Stimulated activated CD4-positive, alpha-beta T cell treated with anti-CD3 and anti-CD28 coated beads, Interleukin-1b, Interleukin-23, amount 100 ng/mL, for 1 hour (primary cell): ENCODE data around the gene RIPPLY3.
"Not testable (repeated sequence)": the region's sequence is repeated elsewhere in the genome, so short reads cannot be mapped to it uniquely, and the experiment has no call there.

ENCODE experiments used
- DNase-seq, 2 donors: peaks; one replicate each; pipeline ENCODE4 v3.0.0-alpha.2; 2020; ENCODE audit warnings: low read depth in 2 of 2

The RIPPLY3 gene

GRCh38 chr21:36981049-36981391 lies 25.5 kb upstream of the RIPPLY3 start:
- DNase-seq, result no peak

- no peak for DNase-seq
Measured at GRCh38 chr21:36981977-36982700, 24.4 kb upstream of the RIPPLY3 start.

GRCh38 chr21:36985751-36986594 lies 20.5 kb upstream of the RIPPLY3 start:
- no peak for DNase-seq

DNA sequence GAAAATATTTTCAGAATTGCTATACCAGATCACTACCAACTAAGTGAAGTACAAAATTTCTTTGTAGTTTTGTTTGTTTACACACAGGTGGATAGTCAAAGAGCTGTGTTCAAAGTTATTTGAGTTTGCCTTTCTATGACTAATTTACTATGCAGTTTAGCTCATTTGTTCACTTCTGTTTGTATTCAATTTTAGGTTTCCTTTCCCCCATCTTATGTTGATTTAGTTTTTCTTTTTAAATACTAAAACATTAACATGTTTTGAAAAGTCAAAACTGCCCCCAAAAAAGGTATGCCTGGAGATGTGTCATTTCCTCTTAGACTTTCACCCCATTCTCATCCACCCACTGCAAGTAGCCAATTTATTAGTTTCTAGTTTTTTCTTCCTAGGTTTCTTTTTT lies 18.7 kb upstream of the RIPPLY3 start:
- no peak for DNase-seq

DNA sequence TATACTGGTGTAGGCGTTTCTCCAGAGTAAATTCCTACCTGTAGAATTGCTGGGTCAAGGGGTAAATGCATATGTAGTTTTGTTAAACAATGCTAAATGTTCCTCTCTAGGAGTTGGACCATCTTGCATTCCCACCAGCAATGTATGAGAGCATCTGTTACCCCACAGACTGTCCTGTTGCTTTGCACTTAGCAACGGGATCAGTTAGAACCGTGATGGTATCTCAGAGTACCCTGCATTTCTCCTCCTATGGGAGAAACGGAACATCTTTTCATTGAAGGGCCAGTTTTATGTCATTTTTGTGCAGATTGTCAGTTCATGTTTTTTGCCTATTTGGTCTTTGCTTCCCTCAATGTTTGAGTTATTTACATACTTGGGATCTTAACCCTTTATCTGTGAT lies 18.0 kb upstream of the RIPPLY3 start:
- DNase-seq, result no peak

DNA sequence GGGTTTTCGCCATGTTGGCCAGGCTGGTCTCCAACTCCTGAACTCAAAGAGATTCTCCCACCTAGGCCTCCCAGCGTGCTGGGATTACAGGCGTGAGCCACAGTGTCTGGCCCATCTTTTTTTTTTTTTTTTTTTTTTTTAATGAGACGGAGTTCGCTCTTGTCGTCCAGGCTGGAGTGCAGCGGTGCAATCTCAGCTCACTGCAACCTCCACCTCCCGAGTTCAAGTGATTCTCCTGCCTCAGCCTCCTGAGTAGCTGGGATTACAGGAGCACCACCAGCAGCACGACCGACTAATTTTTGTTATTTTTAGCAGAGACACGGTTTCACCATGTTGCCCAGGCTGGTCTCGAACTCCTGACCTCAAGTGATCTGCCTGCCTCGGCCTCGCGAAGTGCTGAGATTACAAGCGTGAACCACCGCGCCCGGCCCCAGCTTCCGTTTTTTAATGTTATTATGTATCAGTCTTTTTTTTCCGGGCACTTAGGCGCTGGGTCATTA lies 17.3 kb upstream of the RIPPLY3 start:
- not testable (repeated sequence) for DNase-seq

- DNase-seq, result peak; percentile 64 to 66
Measured at GRCh38 chr21:36989699-36990507, 16.6 kb upstream of the RIPPLY3 start.

- DNase-seq, result no peak
Measured at GRCh38 chr21:36990508-36991205, 15.8 kb upstream of the RIPPLY3 start.

DNA sequence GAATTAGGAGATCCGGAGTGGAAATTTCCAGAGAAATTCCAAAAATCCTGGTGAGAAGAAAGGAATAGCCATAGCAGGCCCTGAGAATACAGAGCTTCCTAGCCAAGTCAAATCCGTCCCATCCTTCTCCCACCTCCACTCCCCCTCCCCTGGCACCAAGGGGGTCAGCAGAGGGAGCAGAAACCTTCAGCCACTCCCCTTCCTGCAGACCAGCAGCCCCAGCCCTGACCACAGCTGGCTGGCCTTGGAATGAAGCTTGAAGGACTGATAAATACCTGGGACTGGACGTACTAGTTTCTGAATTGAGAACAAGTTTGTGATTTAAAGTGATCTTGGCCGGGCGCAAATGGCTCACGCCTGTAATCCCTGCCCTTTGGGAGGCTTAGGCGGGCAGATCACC lies 13.8 kb upstream of the RIPPLY3 start:
- no peak for DNase-seq

DNA sequence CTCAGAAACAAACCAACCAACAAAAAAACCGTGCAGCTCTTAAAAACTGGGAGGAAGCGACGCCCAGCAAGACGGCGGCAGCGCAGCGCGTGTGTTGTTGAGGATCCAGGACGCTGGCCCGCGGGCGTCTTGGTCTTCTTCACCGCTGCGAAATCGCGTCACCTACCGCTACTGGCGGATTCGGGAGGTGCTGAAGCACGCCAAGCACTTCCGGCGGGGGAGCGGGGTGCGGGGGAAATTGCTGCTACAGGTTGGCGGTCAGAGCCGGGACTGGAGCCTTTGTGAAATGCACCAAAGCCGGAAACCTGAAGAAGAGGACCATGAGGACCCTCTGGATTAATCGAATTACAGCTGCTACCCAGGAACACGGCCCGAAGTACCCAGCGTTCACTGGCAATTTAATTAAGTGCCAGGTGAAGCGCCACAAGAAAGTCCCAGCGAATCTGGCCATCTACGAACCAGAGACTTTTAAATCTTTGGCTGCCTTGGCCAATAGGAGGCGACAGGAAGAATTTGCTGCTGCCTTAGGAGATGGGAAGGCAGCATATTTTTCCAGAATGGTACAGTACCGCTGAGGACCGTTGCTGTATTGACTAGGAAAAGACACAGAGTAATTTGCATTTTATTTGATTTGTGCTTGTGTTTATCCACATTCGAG lies 11.9 kb upstream of the RIPPLY3 start:
- DNase-seq, result no peak

DNA sequence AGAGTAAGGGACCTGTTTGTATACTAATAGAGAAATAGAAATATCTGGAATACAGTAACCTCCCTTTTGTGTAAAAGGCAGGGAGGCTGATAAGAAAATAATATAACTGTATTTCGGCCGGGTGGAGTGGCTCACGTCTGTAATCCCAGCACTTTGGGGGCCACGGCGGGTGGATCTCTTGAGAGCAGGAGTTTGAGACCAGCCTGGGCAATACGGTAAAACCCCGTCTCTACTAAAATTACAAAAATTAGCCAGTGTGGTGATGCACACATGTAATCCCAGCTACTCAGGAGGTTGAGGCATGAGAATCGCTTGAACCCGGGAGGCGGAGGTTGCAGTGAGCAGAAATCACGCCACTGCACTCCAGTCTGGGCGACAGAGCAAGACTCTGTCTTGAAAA lies 11.2 kb upstream of the RIPPLY3 start:
- not testable (repeated sequence) for DNase-seq

DNA sequence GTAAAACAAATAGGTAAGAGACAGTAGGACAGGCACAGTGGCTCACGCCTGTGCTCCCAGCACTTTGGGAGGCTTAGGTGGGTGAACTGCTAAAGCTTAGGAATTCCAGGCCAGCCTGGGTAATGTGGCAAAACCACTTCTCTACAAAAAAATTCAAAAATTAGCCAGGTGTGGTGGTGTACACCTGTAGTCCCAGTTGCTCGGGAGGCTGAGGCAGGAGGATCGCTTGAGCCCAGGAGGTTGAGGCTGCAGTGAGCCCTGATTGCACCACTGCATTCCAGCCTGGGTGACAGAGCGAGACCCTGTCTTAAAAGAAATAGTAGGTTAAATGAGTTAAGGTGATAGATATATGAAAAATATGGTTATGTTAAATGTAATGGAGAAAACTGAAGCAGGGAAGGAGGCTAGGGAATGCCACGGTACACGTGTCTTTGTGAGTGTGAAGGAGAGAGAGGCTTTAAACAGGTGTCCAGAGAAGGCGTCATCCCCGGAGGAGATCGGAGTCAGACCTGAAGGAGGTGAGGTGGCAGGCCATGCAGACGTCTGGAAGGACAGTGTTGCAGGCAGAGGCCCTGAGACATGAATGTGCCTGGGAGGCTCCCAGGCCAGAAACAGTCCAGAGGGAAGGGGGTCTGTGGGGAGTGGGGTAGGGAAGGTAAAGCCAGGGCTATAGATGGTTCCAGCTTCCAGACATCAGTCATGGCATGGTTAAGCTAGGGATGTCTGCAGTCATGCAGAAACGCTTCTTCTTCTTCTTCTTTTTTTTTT lies 7.2 kb upstream of the RIPPLY3 start:
- no peak for DNase-seq

- no peak for DNase-seq
Measured at GRCh38 chr21:37000381-37000780, 6.1 kb upstream of the RIPPLY3 start.

- no peak for DNase-seq
Measured at GRCh38 chr21:37001441-37001840, 5.1 kb upstream of the RIPPLY3 start.

GRCh38 chr21:37002851-37003250 lies 3.7 kb upstream of the RIPPLY3 start:
- not testable (repeated sequence) for DNase-seq

DNA sequence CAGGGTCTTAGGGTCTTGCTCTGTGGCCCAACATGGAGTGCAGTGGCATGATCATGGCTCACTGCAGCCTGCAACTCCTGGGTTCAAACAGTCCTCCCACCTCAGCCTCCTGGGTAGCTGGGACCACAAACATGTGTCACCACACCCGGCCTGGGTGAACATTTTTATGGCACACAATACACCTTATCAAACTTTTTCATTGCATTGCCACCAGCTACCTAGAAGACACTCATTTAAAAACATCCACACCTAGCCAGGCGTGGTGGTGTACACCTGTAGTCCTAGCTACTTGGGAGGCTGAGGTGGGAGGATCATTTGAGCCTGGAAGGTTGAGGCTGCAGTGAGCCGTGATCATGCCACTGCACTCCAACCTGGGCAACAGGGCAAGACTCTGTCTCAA lies 2.6 kb upstream of the RIPPLY3 start:
- not testable (repeated sequence) for DNase-seq

- no peak for DNase-seq
Measured at GRCh38 chr21:37005548-37006485, 685 bp upstream of the RIPPLY3 start.

- no peak for DNase-seq
Measured at GRCh38 chr21:37008724-37009123, 2.2 kb downstream of the RIPPLY3 start.

GRCh38 chr21:37009740-37010341 lies 3.3 kb downstream of the RIPPLY3 start:
- DNase-seq, result peak; percentile 50 to 64
